HG03045 (cell line): ENCODE data around the gene MESD.

Source experiments
- ATAC-seq: cut with Tn5 transposase; IDR thresholded peaks from one replicate; pipeline ENCODE4 v1.9.1; 2021; ENCODE audit warnings: mild to moderate bottlenecking, moderate library complexity; ENCODE audit not compliant: unreplicated experiment

Gene MESD

GRCh38 chr15:81015621-81016488 is 26.2 kb upstream of the MESD start:
- no peak for ATAC-seq

GRCh38 chr15:81014446-81015093 is 25.0 kb upstream of the MESD start:
- no peak for ATAC-seq

GRCh38 chr15:81013396-81013929 is 23.8 kb upstream of the MESD start:
- no peak for ATAC-seq

GRCh38 chr15:81012588-81012987 is 23.0 kb upstream of the MESD start:
- ATAC-seq: no peak

- ATAC-seq: no peak
Measured at GRCh38 chr15:81011593-81011992, 22.0 kb upstream of the MESD start.

- no peak for ATAC-seq
Measured at GRCh38 chr15:81010086-81010485, 20.5 kb upstream of the MESD start.

GRCh38 chr15:81008312-81008711 is 18.7 kb upstream of the MESD start:
- no peak for ATAC-seq

- ATAC-seq: no peak
Measured at GRCh38 chr15:81007428-81008064, 17.9 kb upstream of the MESD start.

- ATAC-seq: no peak
Measured at GRCh38 chr15:81006124-81006523, 16.5 kb upstream of the MESD start.

- no peak for ATAC-seq
Measured at GRCh38 chr15:81003097-81003350, 13.4 kb upstream of the MESD start.

GRCh38 chr15:81002331-81003096 is 12.9 kb upstream of the MESD start:
- ATAC-seq: no peak

GRCh38 chr15:81002009-81002330 is 12.4 kb upstream of the MESD start:
- no peak for ATAC-seq

GRCh38 chr15:81001152-81002008 is 11.8 kb upstream of the MESD start:
- peak; percentile 45 for ATAC-seq

- ATAC-seq: peak; percentile 63
Measured at GRCh38 chr15:81000624-81001151, 11.1 kb upstream of the MESD start, which contains the start of gene TLNRD1. Gene TLNRD1 (plus strand): TSS chr15:81000923. CDS start chr15:81002272, 1,349 bp downstream.

GRCh38 chr15:81000144-81000623 is 10.6 kb upstream of the MESD start:
- ATAC-seq: no peak

GRCh38 chr15:80999623-81000036 is 10.0 kb upstream of the MESD start:
- no peak for ATAC-seq

GRCh38 chr15:80998251-80998650 is 8.6 kb upstream of the MESD start:
- ATAC-seq: no peak

GRCh38 chr15:80997692-80998091 is 8.1 kb upstream of the MESD start:
- ATAC-seq: no peak

GRCh38 chr15:80996247-80996646 is 6.6 kb upstream of the MESD start:
- ATAC-seq: no peak

GRCh38 chr15:80992441-80992840 is 2.8 kb upstream of the MESD start:
- ATAC-seq: no peak
